Mesothelial cell of epicardium (in vitro differentiated cells): ENCODE results near the gene PRKAR2A. TPM values are rescaled to one million over a fixed set of nuclear protein-coding genes. Genes with fewer than 3 reads are reported as not detected.
A peak's percentile ranks its signal among the peaks of the same experiment; 100 is the strongest.
"Not testable (repeated sequence)": the region's sequence is repeated elsewhere in the genome, so short reads cannot be mapped to it uniquely, and the experiment has no call there.

Experiments
- DNase-seq, 2 experiments: peaks; one replicate each; pipeline ENCODE4 v3.0.0; 2021; ENCODE audit warnings: low spot score in 2 of 2; ENCODE audit not compliant: unreplicated experiment in 2 of 2
- H3K27ac Mint-ChIP-seq: 2 replicates; pipeline ENCODE4 v1.8.0; 2021; ENCODE audit warnings: mixed read lengths
- H3K27me3 Mint-ChIP-seq: 2 replicates; pipeline ENCODE4 v1.8.0; 2021; ENCODE audit warnings: low read depth, mixed read lengths
- H3K36me3 Mint-ChIP-seq: 2 replicates; pipeline ENCODE4 v1.8.0; 2021; ENCODE audit warnings: mixed read lengths
- H3K4me1 Mint-ChIP-seq: 2 replicates; pipeline ENCODE4 v1.8.0; 2021; ENCODE audit warnings: mixed read lengths
- H3K4me3 Mint-ChIP-seq: 2 replicates; pipeline ENCODE4 v1.8.0; 2021; ENCODE audit warnings: mild to moderate bottlenecking, moderate library complexity, mixed read lengths
- H3K9me3 Mint-ChIP-seq: 2 replicates; pipeline ENCODE4 v1.8.0; 2021; ENCODE audit warnings: mixed read lengths
- CTCF ChIP-seq: fragments of 200-600 bp; sonication (generic); IDR thresholded peaks from one replicate; pipeline ENCODE4 v1.5.0; 2021; ENCODE audit warnings: antibody characterized with exemption; ENCODE audit not compliant: unreplicated experiment
- total RNA-seq: library from RNA; stranded (reverse); gene quantifications from 3 replicates; pipeline ENCODE4 v1.2.1, GENCODE V29; 2021

PRKAR2A gene
- total RNA-seq, 1 donor from 2014 or later, result 35.4 TPM

GRCh38 chr3:48738926-48739616, 108.6 kb downstream of the PRKAR2A start:
- H3K9me3 Mint-ChIP-seq, result no peaks in the 10 kb centered on the region
- H3K36me3 Mint-ChIP-seq, result no peaks in the 10 kb centered on the region
- no peak for TF ChIP-seq CTCF
- no peak overlapping the region for H3K27ac Mint-ChIP-seq
- H3K4me3 Mint-ChIP-seq, result no peak overlapping the region
- no peak for DNase-seq
- no peaks in the 10 kb centered on the region for H3K27me3 Mint-ChIP-seq
- H3K4me1 Mint-ChIP-seq, result peaks cover 14% of the 10 kb centered on the region

- H3K4me3 Mint-ChIP-seq, result no peak overlapping the region
These were observed 109.5 kb downstream of the PRKAR2A start for GRCh38 chr3:48738144-48738536.

GRCh38 chr3:48735075-48735767, 112.5 kb downstream of the PRKAR2A start:
- not testable (repeated sequence) for H3K36me3 Mint-ChIP-seq, H3K4me3 Mint-ChIP-seq, DNase-seq, H3K9me3 Mint-ChIP-seq, H3K27me3 Mint-ChIP-seq
- H3K4me1 Mint-ChIP-seq, result peaks cover 14% of the 10 kb centered on the region
- peak overlapping the region; percentile 43 for H3K27ac Mint-ChIP-seq

More at GRCh38 chr3:48738144-48738536, 109.5 kb downstream of the PRKAR2A start:
- Mint-ChIP-seq H3K4me1 (peaks cover 14% of the 10 kb centered on the region), H3K27me3 (no peaks in the 10 kb centered on the region), H3K27ac (peak overlapping the region; percentile 22), H3K36me3 (no peaks in the 10 kb centered on the region), H3K9me3 (no peaks in the 10 kb centered on the region)
- TF ChIP-seq CTCF, result no peak
- DNase-seq, result no peak

GRCh38 chr3:48734541-48734940, 113.1 kb downstream of the PRKAR2A start:
- not testable (repeated sequence) for DNase-seq, H3K4me1 Mint-ChIP-seq, H3K36me3 Mint-ChIP-seq, H3K27me3 Mint-ChIP-seq, H3K4me3 Mint-ChIP-seq, H3K9me3 Mint-ChIP-seq, H3K27ac Mint-ChIP-seq

GRCh38 chr3:48733752-48734518, 113.7 kb downstream of the PRKAR2A start:
- not testable (repeated sequence) for H3K27ac Mint-ChIP-seq, H3K36me3 Mint-ChIP-seq, DNase-seq, H3K9me3 Mint-ChIP-seq, H3K4me3 Mint-ChIP-seq, H3K27me3 Mint-ChIP-seq, H3K4me1 Mint-ChIP-seq

GRCh38 chr3:48727511-48727910, 120.2 kb downstream of the PRKAR2A start:
- Mint-ChIP-seq H3K36me3 (no peaks in the 10 kb centered on the region), H3K27me3 (peaks cover 12% of the 10 kb centered on the region), H3K9me3 (no peaks in the 10 kb centered on the region), H3K27ac (no peak overlapping the region), H3K4me1 (no peaks in the 10 kb centered on the region), H3K4me3 (no peak overlapping the region)
- DNase-seq, result no peak
- TF ChIP-seq CTCF, result no peak

GRCh38 chr3:48725185-48725855, 122.4 kb downstream of the PRKAR2A start:
- not testable (repeated sequence) for H3K27ac Mint-ChIP-seq, H3K9me3 Mint-ChIP-seq, H3K36me3 Mint-ChIP-seq, H3K4me3 Mint-ChIP-seq, H3K4me1 Mint-ChIP-seq, DNase-seq
- peaks cover 12% of the 10 kb centered on the region for H3K27me3 Mint-ChIP-seq
